ENCODE measurements around the gene FOXN3. TPM values are rescaled to one million over a fixed set of nuclear protein-coding genes. Genes with fewer than 3 reads are reported as not detected.

The FOXN3 gene
- polyA plus RNA-seq, 2 of the 4 experiments (the other 2 are of a cell fraction) = 6.0 to 6.4 TPM

GRCh38 chr14:89416002-89416995 is 734 bp downstream of the FOXN3 start:
- ChIA-PET CTCF (interaction anchor here (1.1 to 1.3 kb wide), 2 partner anchors 91 to 376 kb away, joined by 3 to 5 read pairs; no protein-coding TSS in a partner anchor), POLR2A (interaction anchor here (1.3 kb wide), 1 partner anchor 375 kb away, joined by 4 read pairs; no protein-coding TSS in a partner anchor)
- peaks cover 19% of the 10 kb centered on the region for H3K4me1 ChIP-seq
- H3K4me2 ChIP-seq = peak overlapping the region; percentile 88
- 1% methylated on average over 55 of the region's 98 CpGs for WGBS (ENCODE audit: missing lambda C conversion rate)
- no peaks in the 10 kb centered on the region for H3K9me3 ChIP-seq
- H3K4me3 ChIP-seq = peak overlapping the region; percentile 96
- TF ChIP-seq RCOR1 (IDR thresholded peaks at IDR 0.05; ENCODE audit: low read depth, low read length) = no peak
- TF ChIP-seq PHF8 (IDR thresholded peaks at IDR 0.05; ENCODE audit: borderline replicate concordance, low read depth) = peak; percentile 51; the same call in 1 of the 2 replicates
- TF ChIP-seq PBX3 (IDR thresholded peaks at IDR 0.05) = peak; percentile 99
- no peak for TF ChIP-seq ATOH8 (CRISPR knock-in tag; IDR thresholded peaks at IDR 0.05; ENCODE audit: low read depth)
- TF ChIP-seq MAX (IDR thresholded peaks at IDR 0.05) = peak; percentile 61
- peak; percentile 63; the same call in 1 of the 2 replicates for TF ChIP-seq KDM1A (IDR thresholded peaks at IDR 0.05; ENCODE audit: low read depth)
- no peak for TF ChIP-seq ZSCAN20 (CRISPR knock-in tag; IDR thresholded peaks at IDR 0.05)
- TF ChIP-seq MAFK (IDR thresholded peaks at IDR 0.05; ENCODE audit: partially characterized antibody) = no peak
- TF ChIP-seq HEYL (CRISPR knock-in tag; IDR thresholded peaks at IDR 0.05) = no peak
- peak; percentile 56; the same call in 1 of the 2 replicates for TF ChIP-seq CHD4 (IDR thresholded peaks at IDR 0.05; ENCODE audit: borderline replicate concordance)
- TF ChIP-seq NFE2L2 (conservative IDR thresholded peaks at IDR 0.05; ENCODE audit: low read length) = no peak
- TF ChIP-seq NR3C1 (IDR thresholded peaks at IDR 0.05) = no peak
- TF ChIP-seq FOSL2 (IDR thresholded peaks at IDR 0.05) = no peak
- TF ChIP-seq FOSL2 (CRISPR knock-in tag; IDR thresholded peaks at IDR 0.05) = no peak
- H3K27ac ChIP-seq = peak overlapping the region; percentile 78 to 96
- FAIRE-seq (no peak), ATAC-seq (peak; percentile 77 to 93), DNase-seq (ENCODE audit: low read depth in 1 of 2, low spot score in 1 of 2) (peak; percentile 98 to 99)

GRCh38 chr14:89415159-89415558 is 1.9 kb downstream of the FOXN3 start:
- H3K4me1 ChIP-seq = peaks cover 12% of the 10 kb centered on the region
- peak overlapping the region; percentile 88 for H3K4me2 ChIP-seq
- POLR2A ChIA-PET = interaction anchor here (1.3 kb wide), 1 partner anchor 374 kb away, joined by 4 read pairs; no protein-coding TSS in a partner anchor
- H3K27ac ChIP-seq = no peak overlapping the region
- TF ChIP-seq HOXB13 (CRISPR knock-in tag; IDR thresholded peaks at IDR 0.05; ENCODE audit: low read depth) (no peak), TP53 (CRISPR knock-in tag; IDR thresholded peaks at IDR 0.05) (no peak), SREBF2 (IDR thresholded peaks at IDR 0.05) (no peak), REST (IDR thresholded peaks at IDR 0.05) (no peak)
- ATAC-seq (no peak), FAIRE-seq (no peak), DNase-seq (ENCODE audit: low read depth in 1 of 2, low spot score in 1 of 2) (no peak)
- no peaks in the 10 kb centered on the region for H3K9me3 ChIP-seq
- WGBS (ENCODE audit: missing lambda C conversion rate) = 58% methylated on average over 5 of the region's 5 CpGs
- H3K4me3 ChIP-seq = peak overlapping the region; percentile 96; the same call in 1 of the 3 replicates
- CTCF ChIA-PET = interaction anchor here (1.1 to 1.4 kb wide), 4 partner anchors 13 to 374 kb away, joined by 3 to 5 read pairs (median 3); no protein-coding TSS in a partner anchor
